ENCODE measurements around the gene ISLR2. TPM values are rescaled to one million over a fixed set of nuclear protein-coding genes. Genes with fewer than 3 reads are reported as not detected.

ISLR2 gene
- total RNA-seq, 2 donors from 2014 or later: 1.9 to 3.9 TPM

Other genes starting within 250 kb of the ISLR2 start
- 10 to 100 TPM; 12.0 to 31.5 TPM for gene LOXL1, start 204.1 kb upstream of the ISLR2 start, total RNA-seq
- 10 to 100 TPM; 20.3 to 21.1 TPM for gene STOML1, start 138.3 kb upstream of the ISLR2 start, total RNA-seq
- 10 to 100 TPM; 23.4 to 38.7 TPM for gene PML, start 135.9 kb upstream of the ISLR2 start, total RNA-seq
- not detected for gene GOLGA6A, start 48.0 kb upstream of the ISLR2 start, total RNA-seq
- 10 to 100 TPM; 22.8 to 28.2 TPM for gene ISLR, start 43.1 kb downstream of the ISLR2 start, total RNA-seq
- not detected for gene STRA6, start 72.2 kb downstream of the ISLR2 start, total RNA-seq
- not detected for gene CCDC33, start 105.7 kb downstream of the ISLR2 start, total RNA-seq
- gene CYP11A1, start 237.1 kb downstream of the ISLR2 start, total RNA-seq: 1 to 10 TPM in 1 of 2 donors, under 1 TPM in 1; 0.29 to 1.8 TPM

Measured in left cardiac atrium (tissue), 2 donors.